ENCODE measurements around the gene FGF2. TPM values are rescaled to one million over a fixed set of nuclear protein-coding genes. Genes with fewer than 3 reads are reported as not detected.

Gene FGF2
- total RNA-seq, 1 donor from 2014 or later: 6.5 TPM

GRCh38 chr4:122855353-122855890 lies 28.8 kb downstream of the FGF2 start:
- no peak overlapping the region for H3K4me3 Mint-ChIP-seq
- H3K27ac Mint-ChIP-seq: no peak overlapping the region
- no peaks in the 10 kb centered on the region for H3K9me3 Mint-ChIP-seq
- H3K27me3 Mint-ChIP-seq: no peaks in the 10 kb centered on the region
- no peaks in the 10 kb centered on the region for H3K36me3 Mint-ChIP-seq
- DNase-seq (ENCODE audit: extremely low spot score, unreplicated experiment): no peak
- H3K4me1 Mint-ChIP-seq (ENCODE audit: unreplicated experiment): peaks cover 10% of the 10 kb centered on the region
- TF ChIP-seq CTCF (conservative IDR thresholded peaks at IDR 0.05): no peak

GRCh38 chr4:122857160-122857559 lies 30.5 kb downstream of the FGF2 start:
- no peak for DNase-seq (ENCODE audit: extremely low spot score, unreplicated experiment)

GRCh38 chr4:122858705-122859104 lies 32.1 kb downstream of the FGF2 start:
- Mint-ChIP-seq H3K4me1 (ENCODE audit: unreplicated experiment) (peaks cover 10% of the 10 kb centered on the region), H3K27ac (no peak overlapping the region), H3K36me3 (peaks cover 4% of the 10 kb centered on the region), H3K27me3 (no peaks in the 10 kb centered on the region), H3K4me3 (no peak overlapping the region), H3K9me3 (no peaks in the 10 kb centered on the region)
- no peak for TF ChIP-seq CTCF (conservative IDR thresholded peaks at IDR 0.05)
- no peak for DNase-seq (ENCODE audit: extremely low spot score, unreplicated experiment)

More at GRCh38 chr4:122857160-122857559, 30.5 kb downstream of the FGF2 start:
- no peak overlapping the region for H3K4me3 Mint-ChIP-seq
- H3K27me3 Mint-ChIP-seq: no peaks in the 10 kb centered on the region
- no peak for TF ChIP-seq CTCF (conservative IDR thresholded peaks at IDR 0.05)
- H3K9me3 Mint-ChIP-seq: no peaks in the 10 kb centered on the region
- peaks cover 10% of the 10 kb centered on the region for H3K4me1 Mint-ChIP-seq (ENCODE audit: unreplicated experiment)
- H3K27ac Mint-ChIP-seq: no peak overlapping the region
- peaks cover 4% of the 10 kb centered on the region for H3K36me3 Mint-ChIP-seq

GRCh38 chr4:122861172-122861943 lies 34.7 kb downstream of the FGF2 start:
- no peaks in the 10 kb centered on the region for H3K9me3 Mint-ChIP-seq
- H3K4me3 Mint-ChIP-seq: no peak overlapping the region
- TF ChIP-seq CTCF (conservative IDR thresholded peaks at IDR 0.05): no peak
- peaks cover 4% of the 10 kb centered on the region for H3K36me3 Mint-ChIP-seq
- no peak for DNase-seq (ENCODE audit: extremely low spot score, unreplicated experiment)
- no peak overlapping the region for H3K27ac Mint-ChIP-seq
- no peaks in the 10 kb centered on the region for H3K27me3 Mint-ChIP-seq
- no peaks in the 10 kb centered on the region for H3K4me1 Mint-ChIP-seq (ENCODE audit: unreplicated experiment)

- no peak overlapping the region for H3K27ac Mint-ChIP-seq
Observed at GRCh38 chr4:122863639-122864038, 37.0 kb downstream of the FGF2 start.

More at GRCh38 chr4:122863639-122864038, 37.0 kb downstream of the FGF2 start:
- TF ChIP-seq CTCF (conservative IDR thresholded peaks at IDR 0.05): no peak
- Mint-ChIP-seq H3K4me1 (ENCODE audit: unreplicated experiment) (no peaks in the 10 kb centered on the region), H3K4me3 (no peak overlapping the region), H3K36me3 (peaks cover 4% of the 10 kb centered on the region), H3K9me3 (peaks cover 4% of the 10 kb centered on the region), H3K27me3 (no peaks in the 10 kb centered on the region)
- no peak for DNase-seq (ENCODE audit: extremely low spot score, unreplicated experiment)

Data from type B pancreatic cell (in vitro differentiated cells).